Astrocyte of the cerebellum (primary cell): ENCODE results near the gene ZIC5.
A peak's percentile ranks its signal among the peaks of the same experiment; 100 is the strongest.

Experiments used
- DNase-seq: peaks from one replicate; pipeline ENCODE4 v3.0.0-alpha.2; 2011; ENCODE audit warnings: low read depth
- H3K4me3 ChIP-seq: 2 replicates; pipeline ENCODE4 v1.5.1; 2011; ENCODE audit warnings: mild to moderate bottlenecking, low read depth, low read length, moderate library complexity
- CTCF ChIP-seq: IDR thresholded peaks from 2 replicates; pipeline ENCODE4 v1.5.1; 2012; ENCODE audit warnings: low read length, low read depth, moderate library complexity, mild to moderate bottlenecking; ENCODE audit errors: missing control alignments
- in situ Hi-C: cut with HindIII; loops from 2 replicates; pipeline ENCODE4 v1.10.0; 2017; ENCODE audit warnings: low sequenced_read_pairs

The ZIC5 gene

GRCh38 chr13:99980201-99980823 lies 8.7 kb upstream of the ZIC5 start:
- peak overlapping the region; percentile 94 for H3K4me3 ChIP-seq
- TF ChIP-seq CTCF: no peak
- no peak for DNase-seq
- in situ Hi-C loops: loop anchor here (10.0 to 25.0 kb wide), 2 partner anchors 257 to 534 kb away; no protein-coding TSS in a partner anchor

- peak overlapping the region; percentile 64 for H3K4me3 ChIP-seq
- DNase-seq: no peak
- in situ Hi-C loops: loop anchor here (10.0 to 25.0 kb wide), 2 partner anchors 258 to 535 kb away; no protein-coding TSS in a partner anchor
- TF ChIP-seq CTCF: no peak
Measured at GRCh38 chr13:99979453-99980200, 8.1 kb upstream of the ZIC5 start.

- peak overlapping the region; percentile 64 for H3K4me3 ChIP-seq
- in situ Hi-C loops: loop anchor here (25.0 kb wide), 1 partner anchor 258 kb away; no protein-coding TSS in a partner anchor
- TF ChIP-seq CTCF: no peak
- no peak for DNase-seq
Measured at GRCh38 chr13:99978799-99979452, 7.4 kb upstream of the ZIC5 start.

DNA sequence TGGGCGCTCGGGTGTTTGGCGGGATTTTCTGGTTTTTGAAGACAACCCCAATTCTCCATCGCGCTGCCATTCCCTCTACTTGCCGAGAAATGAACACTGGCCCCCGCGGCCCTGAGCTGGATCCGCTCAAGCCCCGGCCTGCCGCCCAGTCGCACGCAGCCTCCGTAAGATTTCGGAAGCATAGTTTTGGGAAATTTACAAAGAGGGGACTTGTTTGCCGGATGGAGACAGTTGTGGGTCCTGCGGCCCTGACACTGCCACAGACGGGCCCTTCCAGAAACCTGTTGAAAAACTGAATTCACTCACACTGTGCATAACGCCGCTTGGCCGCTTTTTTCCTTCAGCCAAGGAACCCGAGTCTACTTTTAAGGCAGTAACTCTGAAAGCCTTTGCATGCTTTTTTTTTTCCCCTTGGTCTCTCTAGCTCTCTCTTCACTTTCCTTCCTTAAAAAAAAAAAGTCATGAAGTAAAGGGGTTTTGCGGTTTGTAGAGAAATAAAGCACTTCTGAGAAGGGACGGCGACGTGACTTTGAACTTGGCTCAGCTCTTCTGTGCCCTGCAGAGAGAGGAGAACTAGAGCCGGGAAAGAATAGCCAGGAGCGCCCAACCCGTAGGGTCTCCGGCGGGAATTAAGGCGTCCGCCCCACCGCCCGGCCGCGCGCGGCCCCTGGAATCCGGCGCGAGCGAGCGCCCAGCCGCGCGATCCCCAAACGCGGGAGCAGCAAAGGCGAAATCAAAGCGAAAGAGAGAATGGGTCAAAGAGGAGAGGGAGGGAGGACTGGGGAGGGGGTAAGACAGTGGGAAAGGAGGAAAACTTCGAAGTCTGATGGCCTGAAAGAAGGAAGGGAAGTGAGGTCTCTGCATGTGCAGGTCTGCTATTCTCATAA lies 6.6 kb upstream of the ZIC5 start:
- TF ChIP-seq CTCF: no peak
- peak overlapping the region; percentile 64 for H3K4me3 ChIP-seq
- in situ Hi-C loops: loop anchor here (25.0 kb wide), 1 partner anchor 259 kb away; no protein-coding TSS in a partner anchor
- no peak for DNase-seq

DNA sequence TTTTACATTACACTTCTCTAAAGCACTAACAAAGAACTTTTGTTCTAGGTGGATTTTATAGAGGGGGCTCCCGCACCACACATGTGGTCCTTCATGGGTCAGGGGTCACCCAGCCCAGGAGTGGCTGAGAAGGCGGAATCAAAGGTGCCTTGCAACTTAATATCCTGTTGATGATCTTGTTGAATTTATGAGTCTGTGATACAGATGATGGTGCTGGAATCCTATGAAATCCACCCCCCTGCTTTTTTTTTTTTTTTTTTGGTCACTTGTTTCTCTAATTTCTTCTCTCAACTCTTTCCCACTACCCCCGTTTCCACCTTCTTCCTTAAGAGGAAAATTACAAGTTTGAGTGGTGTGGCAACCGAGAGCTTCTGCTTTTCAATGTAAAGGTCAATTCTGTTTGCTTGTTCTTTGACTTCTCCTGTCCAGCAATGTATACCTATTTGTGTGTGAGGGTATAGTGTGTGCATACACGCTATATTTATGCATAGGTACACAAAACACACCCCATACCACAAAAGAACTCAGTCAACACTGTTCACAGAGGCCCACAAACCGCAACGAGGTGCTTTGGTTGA lies 5.9 kb upstream of the ZIC5 start:
- no peak for DNase-seq
- H3K4me3 ChIP-seq: peak overlapping the region; percentile 64
- TF ChIP-seq CTCF: no peak
- in situ Hi-C loops: loop anchor here (25.0 kb wide), 1 partner anchor 260 kb away; no protein-coding TSS in a partner anchor
